Measurements from ENCODE around the gene HDHD2. TPM values are rescaled to one million over a fixed set of nuclear protein-coding genes. Genes with fewer than 3 reads are reported as not detected.
"Not testable (repeated sequence)": the region's sequence is repeated elsewhere in the genome, so short reads cannot be mapped to it uniquely, and the experiment has no call there.

The HDHD2 gene
- total RNA-seq, 1 experiment from 2014 or later, result 6.3 TPM

DNA sequence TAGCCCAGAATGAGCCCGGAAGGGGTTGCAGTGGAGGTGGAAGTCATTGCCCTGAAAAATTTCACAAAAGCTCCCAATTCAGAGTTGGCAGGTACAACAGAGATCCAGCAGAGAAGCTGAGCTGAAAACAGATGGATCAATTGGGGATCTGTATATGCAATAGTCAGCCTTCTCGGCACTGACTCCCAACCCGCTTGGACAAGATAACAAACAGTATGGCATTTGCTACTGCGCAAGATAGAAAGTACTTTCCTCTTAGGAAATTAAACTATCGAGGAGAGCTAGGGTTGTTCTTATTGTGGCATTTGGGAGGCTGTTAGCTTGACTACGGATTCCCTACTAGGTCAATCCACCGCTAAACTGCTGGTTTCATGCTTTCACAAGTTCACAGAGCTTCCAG, 37.4 kb upstream of the HDHD2 start:
- Histone ChIP-seq H3K27ac (ENCODE audit: low read length) (no peak overlapping the region), H4K20me1 (ENCODE audit: low read length) (no peaks in the 10 kb centered on the region), H3K4me2 (ENCODE audit: low read length) (no peak overlapping the region), H3K4me3 (ENCODE audit: low read length) (no peak overlapping the region), H3K9me3 (ENCODE audit: low read length) (no peaks in the 10 kb centered on the region), H3K36me3 (ENCODE audit: low read depth, low read length) (no peaks in the 10 kb centered on the region), H3F3A (ENCODE audit: low read length, unreplicated experiment) (no peaks in the 10 kb centered on the region), H3K27me3 (ENCODE audit: low read length) (no peaks in the 10 kb centered on the region), H3K9ac (ENCODE audit: low read length) (no peak overlapping the region), H3K9me2 (replicated peaks; ENCODE audit: low read length) (no peaks in the 10 kb centered on the region), H3K4me1 (ENCODE audit: insufficient read depth, low read length) (no peaks in the 10 kb centered on the region), H3K79me2 (ENCODE audit: low read length) (no peaks in the 10 kb centered on the region), H2AFZ (ENCODE audit: low read length) (no peak overlapping the region)
- ATAC-seq, result no peak
- intact Hi-C loops (cut with micrococcal nuclease), result no loop called here
- ChIA-PET CTCF (no interaction called here), POLR2A (ENCODE audit: unreplicated experiment) (no interaction called here)
- no TSS peak for BruUV-seq (replicated peaks)
- TF ChIP-seq EZH2 (IDR thresholded peaks at IDR 0.05; ENCODE audit: low read length, unreplicated experiment) (no peak), EZH2phosphoT487 (IDR thresholded peaks at IDR 0.05; ENCODE audit: borderline replicate concordance, low read length) (no peak)
- TF ChIP-seq, protein P1, sequence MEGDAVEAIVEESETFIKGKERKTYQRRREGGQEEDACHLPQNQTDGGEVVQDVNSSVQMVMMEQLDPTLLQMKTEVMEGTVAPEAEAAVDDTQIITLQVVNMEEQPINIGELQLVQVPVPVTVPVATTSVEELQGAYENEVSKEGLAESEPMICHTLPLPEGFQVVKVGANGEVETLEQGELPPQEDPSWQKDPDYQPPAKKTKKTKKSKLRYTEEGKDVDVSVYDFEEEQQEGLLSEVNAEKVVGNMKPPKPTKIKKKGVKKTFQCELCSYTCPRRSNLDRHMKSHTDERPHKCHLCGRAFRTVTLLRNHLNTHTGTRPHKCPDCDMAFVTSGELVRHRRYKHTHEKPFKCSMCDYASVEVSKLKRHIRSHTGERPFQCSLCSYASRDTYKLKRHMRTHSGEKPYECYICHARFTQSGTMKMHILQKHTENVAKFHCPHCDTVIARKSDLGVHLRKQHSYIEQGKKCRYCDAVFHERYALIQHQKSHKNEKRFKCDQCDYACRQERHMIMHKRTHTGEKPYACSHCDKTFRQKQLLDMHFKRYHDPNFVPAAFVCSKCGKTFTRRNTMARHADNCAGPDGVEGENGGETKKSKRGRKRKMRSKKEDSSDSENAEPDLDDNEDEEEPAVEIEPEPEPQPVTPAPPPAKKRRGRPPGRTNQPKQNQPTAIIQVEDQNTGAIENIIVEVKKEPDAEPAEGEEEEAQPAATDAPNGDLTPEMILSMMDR (conservative IDR thresholded peaks at IDR 0.05; ENCODE audit: low read depth, low read length), result no peak
- DNase-seq, result no peak

GRCh38 chr18:47184419-47185050, 34.2 kb upstream of the HDHD2 start:
- no peak for TF ChIP-seq EZH2phosphoT487 (IDR thresholded peaks at IDR 0.05; ENCODE audit: borderline replicate concordance, low read length)
- TF ChIP-seq EZH2 (IDR thresholded peaks at IDR 0.05; ENCODE audit: low read length, unreplicated experiment), result no peak
- TF ChIP-seq, protein P1 (conservative IDR thresholded peaks at IDR 0.05; ENCODE audit: low read depth, low read length), result no peak
- Histone ChIP-seq H3K4me3 (ENCODE audit: low read length) (no peak overlapping the region), H3K79me2 (ENCODE audit: low read length) (no peaks in the 10 kb centered on the region), H3K9ac (ENCODE audit: low read length) (no peak overlapping the region), H3F3A (ENCODE audit: low read length, unreplicated experiment) (no peaks in the 10 kb centered on the region), H3K27ac (ENCODE audit: low read length) (no peak overlapping the region), H2AFZ (ENCODE audit: low read length) (no peak overlapping the region), H3K27me3 (ENCODE audit: low read length) (no peaks in the 10 kb centered on the region), H3K4me1 (ENCODE audit: insufficient read depth, low read length) (no peaks in the 10 kb centered on the region), H3K36me3 (ENCODE audit: low read depth, low read length) (no peaks in the 10 kb centered on the region), H4K20me1 (ENCODE audit: low read length) (no peaks in the 10 kb centered on the region), H3K4me2 (ENCODE audit: low read length) (no peak overlapping the region), H3K9me2 (replicated peaks; ENCODE audit: low read length) (no peaks in the 10 kb centered on the region), H3K9me3 (ENCODE audit: low read length) (no peaks in the 10 kb centered on the region)
- POLR2A ChIA-PET (ENCODE audit: unreplicated experiment), result no interaction called here
- BruUV-seq (replicated peaks), result no TSS peak
- intact Hi-C loops (cut with micrococcal nuclease), result no loop called here
- CTCF ChIA-PET, result no interaction called here
- ATAC-seq, result no peak
- no peak for DNase-seq

GRCh38 chr18:47182156-47182555, 31.9 kb upstream of the HDHD2 start:
- POLR2A ChIA-PET (ENCODE audit: unreplicated experiment); H3K9ac ChIP-seq (ENCODE audit: low read length); H3K9me3 ChIP-seq (ENCODE audit: low read length); CTCF ChIA-PET; H3K4me3 ChIP-seq (ENCODE audit: low read length); H3K79me2 ChIP-seq (ENCODE audit: low read length); intact Hi-C loops (cut with micrococcal nuclease); ATAC-seq; H3K27ac ChIP-seq (ENCODE audit: low read length); H4K20me1 ChIP-seq (ENCODE audit: low read length); DNase-seq; H2AFZ ChIP-seq (ENCODE audit: low read length); H3K4me1 ChIP-seq (ENCODE audit: insufficient read depth, low read length); H3F3A ChIP-seq (ENCODE audit: low read length, unreplicated experiment); BruUV-seq (replicated peaks); H3K27me3 ChIP-seq (ENCODE audit: low read length); H3K36me3 ChIP-seq (ENCODE audit: low read depth, low read length); H3K4me2 ChIP-seq (ENCODE audit: low read length); H3K9me2 ChIP-seq (replicated peaks; ENCODE audit: low read length): not testable (repeated sequence)
